Mammary epithelial cell (primary cell): ENCODE results near the gene MEF2D.

Experiments used
- EZH2 ChIP-seq: IDR thresholded peaks from 2 replicates; pipeline ENCODE4 v1.6.1; 2012; ENCODE audit warnings: low read length, inconsistent platforms, borderline replicate concordance
- TF ChIP-seq, protein P1 (sequence below), 2 donors: IDR thresholded peaks in 1 of 2; conservative IDR thresholded peaks in 1 of 2; 2 replicates each; pipeline ENCODE4 v1.5.1; 2011 to 2012; ENCODE audit warnings: inconsistent platforms in 2 of 2, low read length in 2 of 2, mild to moderate bottlenecking in 2 of 2, control low read depth in 1 of 2, low read depth in 1 of 2; ENCODE audit not compliant: insufficient read depth in 1 of 2; ENCODE audit errors: extremely low read depth in 1 of 2

DNA sequence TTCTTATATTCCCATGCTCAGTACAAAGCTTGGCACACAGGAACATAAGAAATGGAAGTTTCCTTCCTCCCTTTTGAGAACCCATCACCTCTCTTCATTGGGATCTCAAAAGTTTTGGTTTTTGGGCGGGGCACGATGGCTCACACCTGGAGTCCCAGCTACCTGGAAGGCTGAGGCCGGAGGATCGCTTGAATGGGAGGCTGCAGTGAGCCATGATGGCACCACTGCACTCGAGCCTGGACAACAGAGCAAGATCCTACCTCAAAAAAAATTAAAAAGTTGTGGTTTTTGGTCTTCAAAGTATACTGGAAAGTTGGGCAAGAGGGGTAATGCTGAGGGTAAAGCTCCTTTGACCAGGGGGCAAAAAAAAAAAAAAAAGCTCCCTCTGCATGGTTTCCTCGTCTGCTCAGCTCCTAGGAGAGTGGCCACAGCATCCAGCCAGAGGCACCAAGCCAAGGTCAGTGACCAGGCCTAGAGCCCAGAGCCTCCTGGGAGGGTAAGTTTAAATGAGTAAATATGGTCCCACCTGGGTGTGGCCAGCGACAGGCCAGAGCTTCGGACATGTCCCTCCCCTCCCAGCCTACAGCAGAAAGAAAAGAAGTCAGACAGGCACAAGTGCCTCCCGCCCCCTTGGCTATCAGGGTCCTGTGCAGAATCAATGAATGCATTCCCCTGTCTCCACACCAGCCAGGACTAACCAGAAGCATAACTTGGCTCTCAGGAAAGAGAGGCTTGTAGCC lies 5.0 kb downstream of the MEF2D start:
- TF ChIP-seq, protein P1, sequence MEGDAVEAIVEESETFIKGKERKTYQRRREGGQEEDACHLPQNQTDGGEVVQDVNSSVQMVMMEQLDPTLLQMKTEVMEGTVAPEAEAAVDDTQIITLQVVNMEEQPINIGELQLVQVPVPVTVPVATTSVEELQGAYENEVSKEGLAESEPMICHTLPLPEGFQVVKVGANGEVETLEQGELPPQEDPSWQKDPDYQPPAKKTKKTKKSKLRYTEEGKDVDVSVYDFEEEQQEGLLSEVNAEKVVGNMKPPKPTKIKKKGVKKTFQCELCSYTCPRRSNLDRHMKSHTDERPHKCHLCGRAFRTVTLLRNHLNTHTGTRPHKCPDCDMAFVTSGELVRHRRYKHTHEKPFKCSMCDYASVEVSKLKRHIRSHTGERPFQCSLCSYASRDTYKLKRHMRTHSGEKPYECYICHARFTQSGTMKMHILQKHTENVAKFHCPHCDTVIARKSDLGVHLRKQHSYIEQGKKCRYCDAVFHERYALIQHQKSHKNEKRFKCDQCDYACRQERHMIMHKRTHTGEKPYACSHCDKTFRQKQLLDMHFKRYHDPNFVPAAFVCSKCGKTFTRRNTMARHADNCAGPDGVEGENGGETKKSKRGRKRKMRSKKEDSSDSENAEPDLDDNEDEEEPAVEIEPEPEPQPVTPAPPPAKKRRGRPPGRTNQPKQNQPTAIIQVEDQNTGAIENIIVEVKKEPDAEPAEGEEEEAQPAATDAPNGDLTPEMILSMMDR (conservative IDR thresholded peaks at IDR 0.05 in 1 of 2, IDR thresholded peaks at IDR 0.05 in 1 of 2; ENCODE audit: extremely low read depth in 1 of 2, insufficient read depth in 1 of 2, low read depth in 1 of 2, low read length in 2 of 2), result no peak
- no peak for TF ChIP-seq EZH2
